HG03432 (cell line): ENCODE measurements around the gene TSG101.

Source experiments
- ATAC-seq: cut with Tn5 transposase; IDR thresholded peaks from one replicate; pipeline ENCODE4 v1.9.1; 2021; ENCODE audit warnings: mild to moderate bottlenecking, moderate library complexity; ENCODE audit not compliant: unreplicated experiment

The TSG101 gene

GRCh38 chr11:18526521-18527296 lies at the start of gene TSG101:
Gene TSG101, minus strand, starts transcription at chr11:18526942. Its CDS starts 126 bp downstream, at chr11:18526816.
- ATAC-seq, result peak; percentile 98

GRCh38 chr11:18575361-18575760 lies 48.6 kb upstream of the TSG101 start:
- ATAC-seq, result no peak

GRCh38 chr11:18567081-18567480 lies 40.3 kb upstream of the TSG101 start:
- no peak for ATAC-seq

GRCh38 chr11:18566406-18566805 lies 39.7 kb upstream of the TSG101 start:
- ATAC-seq, result no peak

- ATAC-seq, result no peak
Observed at GRCh38 chr11:18564149-18564548, 37.4 kb upstream of the TSG101 start.

- ATAC-seq, result no peak
Observed at GRCh38 chr11:18563090-18563730, 36.5 kb upstream of the TSG101 start.

- no peak for ATAC-seq
Observed at GRCh38 chr11:18548001-18548400, 21.3 kb upstream of the TSG101 start.

GRCh38 chr11:18540207-18541009 lies 13.7 kb upstream of the TSG101 start:
- ATAC-seq, result peak; percentile 51

- ATAC-seq, result no peak
Observed at GRCh38 chr11:18536209-18536608, 9.5 kb upstream of the TSG101 start.

- ATAC-seq, result no peak
Observed at GRCh38 chr11:18534245-18534644, 7.5 kb upstream of the TSG101 start.

- no peak for ATAC-seq
Observed at GRCh38 chr11:18533365-18533764, 6.6 kb upstream of the TSG101 start.

- ATAC-seq, result no peak
Observed at GRCh38 chr11:18527512-18527911, 770 bp upstream of the TSG101 start.

GRCh38 chr11:18526130-18526520 lies 617 bp downstream of the TSG101 start:
- no peak for ATAC-seq

- no peak for ATAC-seq
Observed at GRCh38 chr11:18524248-18524647, 2.5 kb downstream of the TSG101 start.

- ATAC-seq, result no peak
Observed at GRCh38 chr11:18523084-18523483, 3.7 kb downstream of the TSG101 start.

GRCh38 chr11:18522388-18522787 lies 4.4 kb downstream of the TSG101 start:
- no peak for ATAC-seq

- ATAC-seq, result no peak
Observed at GRCh38 chr11:18521122-18521521, 5.6 kb downstream of the TSG101 start.

- no peak for ATAC-seq
Observed at GRCh38 chr11:18502352-18502751, 24.4 kb downstream of the TSG101 start.

GRCh38 chr11:18501629-18502028 lies 25.1 kb downstream of the TSG101 start:
- ATAC-seq, result no peak

- ATAC-seq, result no peak
Observed at GRCh38 chr11:18498039-18498438, 28.7 kb downstream of the TSG101 start.

GRCh38 chr11:18495703-18496102 lies 31.0 kb downstream of the TSG101 start:
- no peak for ATAC-seq

GRCh38 chr11:18495271-18495670 lies 31.5 kb downstream of the TSG101 start:
- no peak for ATAC-seq
